ENCODE measurements around the gene MYF5.
A peak's percentile ranks its signal among the peaks of the same experiment; 100 is the strongest.

Gene MYF5

GRCh38 chr12:80707830-80708258, 8.9 kb upstream of the MYF5 start:
- no peak for DNase-seq (ENCODE audit: low read depth)

- no peak for DNase-seq (ENCODE audit: low read depth)
These were observed 8.3 kb upstream of the MYF5 start for GRCh38 chr12:80708259-80708974.

GRCh38 chr12:80708975-80709328, 7.8 kb upstream of the MYF5 start:
- DNase-seq (ENCODE audit: low read depth): no peak

GRCh38 chr12:80709811-80710726, 6.6 kb upstream of the MYF5 start:
- DNase-seq (ENCODE audit: low read depth): no peak

DNA sequence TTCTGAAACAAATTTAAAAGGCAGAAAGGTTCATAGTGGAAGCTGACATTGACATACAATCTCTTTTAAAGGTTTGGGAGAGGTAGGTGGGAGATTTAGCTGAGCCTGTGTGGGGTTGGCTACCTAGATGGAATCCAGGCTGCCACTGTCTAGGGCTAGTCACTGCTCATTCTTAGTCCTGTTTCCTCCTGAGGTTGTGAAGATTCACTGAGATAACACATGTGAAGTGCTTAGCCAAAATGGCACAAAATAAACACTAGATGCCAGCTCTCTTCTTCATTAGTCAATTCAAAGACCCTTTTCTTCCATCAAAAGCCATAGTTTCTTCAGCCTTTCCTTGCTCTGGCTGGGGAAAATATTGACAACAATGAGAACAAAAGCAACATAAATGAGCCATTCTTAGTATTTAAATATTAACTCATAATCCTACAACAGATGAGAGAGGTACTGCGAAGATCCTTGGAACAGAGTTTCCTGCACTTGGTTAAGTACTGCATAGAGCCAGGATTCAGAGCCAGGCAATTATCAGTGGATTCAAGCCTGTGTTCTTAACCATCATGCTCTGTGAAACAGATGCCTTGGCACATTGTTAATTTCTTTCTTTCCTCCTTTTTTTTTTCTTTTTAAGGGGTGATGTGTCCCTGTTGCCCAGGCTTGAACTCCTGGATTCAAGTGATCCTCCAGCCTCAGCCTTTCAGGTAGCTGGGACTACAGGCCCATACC, 5.8 kb upstream of the MYF5 start:
- DNase-seq (ENCODE audit: low read depth): no peak

GRCh38 chr12:80711866-80712265, 4.8 kb upstream of the MYF5 start:
- DNase-seq (ENCODE audit: low read depth): no peak

GRCh38 chr12:80712866-80713265, 3.8 kb upstream of the MYF5 start:
- no peak for DNase-seq (ENCODE audit: low read depth)

DNA sequence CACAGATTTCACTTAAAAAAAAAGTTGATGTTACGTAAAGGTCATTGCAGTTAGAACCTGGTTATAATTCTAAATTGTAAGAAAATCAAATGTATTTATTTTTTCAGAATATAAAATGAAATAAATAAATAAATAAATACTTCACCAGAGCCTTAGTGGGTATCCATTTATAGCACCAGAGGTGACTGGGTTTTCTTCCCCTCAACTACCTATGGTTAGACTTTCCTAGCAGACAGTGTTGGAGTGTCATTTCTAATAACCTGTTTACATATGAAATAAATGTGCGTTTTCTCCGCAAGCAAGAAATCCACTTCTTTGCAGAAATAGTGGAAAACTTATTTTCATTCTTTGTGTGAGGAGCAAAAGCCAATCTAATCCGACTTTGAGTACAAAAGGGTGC, 3.3 kb upstream of the MYF5 start:
- no peak for DNase-seq (ENCODE audit: low read depth)

DNA sequence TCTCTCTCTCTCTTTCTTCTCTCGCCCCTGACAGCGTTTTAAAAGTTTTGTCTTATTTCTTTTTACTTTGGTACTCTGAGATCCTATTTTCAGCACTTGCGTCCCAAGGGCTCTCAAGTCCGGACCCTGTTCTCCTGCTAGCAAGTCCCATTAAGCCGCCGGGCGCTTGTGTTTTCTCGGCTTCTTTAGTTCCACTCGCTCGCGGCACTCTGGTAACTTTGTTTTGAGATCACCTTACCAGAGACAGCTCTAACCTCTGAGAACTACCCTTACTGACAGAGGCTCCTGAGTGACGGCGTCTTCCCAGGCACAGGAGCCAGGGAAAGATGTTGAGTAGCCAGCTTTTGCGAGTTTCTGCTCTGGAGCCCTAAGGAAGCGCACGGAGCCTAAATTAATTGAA, 2.7 kb upstream of the MYF5 start:
- DNase-seq (ENCODE audit: low read depth): no peak

DNA sequence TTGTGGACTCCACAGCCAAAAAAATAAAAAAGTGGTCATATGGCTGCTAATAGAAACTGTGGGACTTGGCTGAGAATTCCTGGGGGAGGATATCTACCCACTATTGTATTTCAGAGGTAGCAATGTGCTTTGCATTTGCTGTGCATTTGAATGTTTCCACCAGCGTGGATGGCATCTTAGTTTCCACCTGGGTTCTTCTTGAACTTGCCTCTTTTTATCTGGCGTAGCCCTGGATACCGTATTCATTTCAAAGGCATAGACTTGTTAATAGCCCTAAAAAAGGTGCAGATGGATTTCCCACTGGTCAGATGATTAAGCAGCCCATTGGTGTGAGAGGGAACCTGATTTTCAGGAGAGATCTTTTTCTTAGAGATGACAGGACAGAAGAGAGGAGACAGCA, 1.9 kb upstream of the MYF5 start:
- DNase-seq (ENCODE audit: low read depth): no peak

- no peak for DNase-seq (ENCODE audit: low read depth)
These were observed 931 bp upstream of the MYF5 start for GRCh38 chr12:80715713-80716249.

DNA sequence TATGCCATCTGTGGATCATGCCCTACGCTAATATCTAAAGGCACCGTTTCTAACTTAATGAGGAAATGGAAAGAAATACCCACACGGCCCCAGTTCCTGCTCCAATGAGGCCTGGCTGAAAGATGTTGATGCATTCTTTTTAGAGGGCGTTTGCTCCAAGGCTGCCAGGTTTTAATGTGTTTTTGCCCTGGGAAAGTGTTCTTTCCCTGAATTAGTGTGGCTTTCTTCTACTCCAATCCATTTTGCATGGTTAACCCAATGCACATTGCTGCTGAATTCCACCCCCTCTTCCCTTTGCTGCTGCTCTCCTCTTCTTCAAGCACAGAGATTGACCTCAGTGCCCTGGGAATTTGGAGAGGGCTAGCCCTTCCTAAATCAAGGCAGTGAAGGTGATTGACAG, 1.1 kb downstream of the MYF5 start:
- no peak for DNase-seq (ENCODE audit: low read depth)

DNA sequence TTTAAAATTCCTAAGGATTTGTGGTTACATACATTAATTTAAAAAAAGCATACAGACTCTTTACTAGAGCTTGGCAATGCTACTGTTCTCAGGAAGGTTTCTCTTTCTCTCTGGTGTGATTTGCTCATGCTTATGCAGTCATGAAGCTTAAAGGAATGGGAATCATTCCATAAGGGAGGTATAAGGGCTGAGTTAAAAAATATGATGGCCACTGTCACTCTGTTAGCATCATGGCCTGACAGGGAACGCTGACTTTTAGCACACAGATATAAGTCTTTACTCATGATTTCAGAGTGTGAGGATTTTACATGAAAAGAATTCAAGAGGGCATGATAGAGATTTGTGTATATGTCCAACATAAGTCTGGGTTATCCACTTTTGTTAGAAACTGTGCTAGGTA, 3.8 kb downstream of the MYF5 start:
- DNase-seq (ENCODE audit: low read depth): no peak

- DNase-seq (ENCODE audit: low read depth): no peak
These were observed 4.6 kb downstream of the MYF5 start for GRCh38 chr12:80721326-80721725.

DNA sequence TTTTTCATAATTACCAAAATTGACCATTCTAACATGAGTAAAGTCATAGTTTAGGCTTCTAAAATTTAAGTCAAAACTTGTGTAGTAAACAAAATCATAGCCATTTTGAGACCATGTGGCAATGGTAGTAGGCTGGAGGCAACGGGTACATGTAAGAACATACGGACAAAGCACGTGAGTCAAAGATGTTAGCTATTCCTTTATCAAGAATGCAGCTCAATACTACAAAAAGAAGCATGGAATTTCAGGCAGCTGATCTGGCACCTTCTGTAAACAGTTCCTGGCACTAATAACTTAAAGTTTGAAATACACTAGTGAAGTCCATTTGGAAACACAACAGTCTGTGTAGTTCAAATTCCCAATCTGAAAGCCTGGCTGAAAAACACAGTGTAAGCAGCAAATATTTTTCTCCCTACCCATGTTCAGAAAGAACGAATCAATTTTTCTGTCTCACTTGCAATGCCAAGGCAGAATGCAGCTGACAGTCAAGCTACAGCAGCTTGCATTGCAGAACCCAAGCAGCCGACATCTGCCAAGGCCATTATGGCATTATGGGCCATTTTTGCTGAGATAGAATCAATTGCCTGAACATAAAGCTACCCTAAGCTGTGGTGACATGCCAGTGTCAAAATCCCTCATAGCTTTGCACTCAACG, 29.3 kb downstream of the MYF5 start:
- DNase-seq (ENCODE audit: low read depth): no peak

DNA sequence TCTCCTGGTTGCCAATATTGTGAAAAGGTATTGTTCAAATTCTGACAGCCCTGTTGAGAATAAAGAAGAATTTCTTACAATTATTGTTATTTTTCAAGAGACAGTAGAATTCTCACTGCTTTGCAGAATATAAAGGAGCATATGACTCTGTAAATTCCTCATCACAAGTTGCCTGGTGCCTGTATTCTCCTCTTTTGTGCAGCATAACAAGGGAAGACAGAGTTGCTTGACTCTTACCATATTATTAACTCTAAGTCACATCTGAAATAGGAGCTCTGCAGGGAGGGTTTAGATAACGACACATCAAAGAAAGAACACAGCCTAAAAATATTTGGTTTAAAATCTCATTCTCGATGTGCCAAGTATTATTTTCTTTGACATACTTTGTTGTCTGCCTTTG, 31.1 kb downstream of the MYF5 start:
- no peak for DNase-seq (ENCODE audit: low read depth)

DNA sequence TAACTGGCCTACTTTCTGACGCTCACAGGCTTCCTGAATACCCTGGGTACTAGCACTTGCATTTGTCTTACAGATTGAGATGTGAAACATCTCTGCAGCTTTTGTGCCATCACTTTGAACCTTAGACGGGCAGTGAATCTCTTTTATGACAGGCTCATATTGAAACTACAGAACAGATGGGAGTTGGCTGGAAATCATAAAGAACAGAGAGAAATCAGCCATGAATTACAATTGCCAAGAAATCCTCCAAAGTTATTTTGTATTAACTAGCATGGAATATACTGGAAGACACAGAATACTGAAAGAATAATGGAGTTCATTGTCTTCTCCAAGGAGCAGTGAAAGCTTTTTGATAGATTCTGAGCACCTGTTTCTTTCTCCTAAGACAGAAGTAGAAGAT, 32.7 kb downstream of the MYF5 start:
- DNase-seq (ENCODE audit: low read depth): no peak

DNA sequence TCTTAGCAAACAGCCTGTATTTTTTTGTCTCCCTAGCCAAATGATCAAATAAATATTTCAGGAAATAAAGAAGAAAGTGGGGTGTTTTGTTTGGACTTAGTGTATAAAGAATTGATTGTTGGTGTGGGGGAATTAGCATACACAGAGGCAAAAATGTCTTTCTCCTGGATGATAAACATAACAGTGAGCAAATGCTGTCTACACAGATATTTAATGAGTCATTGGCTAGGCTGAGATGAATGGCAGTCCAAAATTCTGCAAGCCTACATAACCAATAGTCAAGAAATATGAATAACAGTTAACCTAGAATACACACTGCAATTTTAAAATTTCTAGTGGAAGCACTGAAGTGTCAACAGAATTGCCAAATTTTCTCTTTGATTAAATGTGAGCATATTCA, 35.8 kb downstream of the MYF5 start:
- DNase-seq (ENCODE audit: low read depth): no peak

DNA sequence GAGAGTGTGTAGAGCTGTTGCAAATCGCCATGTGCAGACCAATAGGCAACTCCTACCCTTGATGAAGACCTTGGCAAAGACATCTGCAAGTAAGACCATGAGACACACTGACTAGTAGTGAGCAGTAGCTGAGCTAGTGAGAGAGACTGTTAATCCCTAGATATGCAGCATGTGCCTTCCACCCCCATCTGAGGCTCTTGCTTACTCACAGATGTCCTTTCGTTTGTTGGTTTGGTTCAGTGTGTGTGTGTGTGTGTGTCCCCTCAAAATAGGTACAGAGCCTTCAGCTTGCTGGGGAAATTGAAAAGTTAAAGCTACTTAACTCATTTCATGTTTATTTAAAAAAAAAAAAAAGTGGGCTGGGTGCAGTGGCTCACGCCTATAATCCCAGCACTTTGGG, 37.6 kb downstream of the MYF5 start:
- DNase-seq (ENCODE audit: low read depth): no peak

DNA sequence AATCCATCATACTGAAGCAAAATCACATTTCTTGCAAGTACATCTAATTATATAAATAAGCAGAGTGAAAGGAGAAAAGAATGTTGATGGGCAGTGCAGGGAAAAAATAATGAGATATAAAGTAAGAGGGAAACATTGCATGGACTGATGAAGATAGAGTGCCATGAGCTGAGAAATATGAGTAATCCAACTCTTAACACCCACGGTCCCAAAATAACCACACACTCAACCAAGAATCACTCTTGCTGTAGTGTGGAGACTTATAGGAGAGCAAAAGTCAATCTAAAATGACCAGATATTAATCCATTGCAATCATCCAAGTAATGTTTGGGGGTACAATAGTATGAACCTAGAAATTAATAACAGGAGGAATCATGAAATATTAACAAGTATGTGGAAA, 40.2 kb downstream of the MYF5 start:
- no peak for DNase-seq (ENCODE audit: low read depth)

DNA sequence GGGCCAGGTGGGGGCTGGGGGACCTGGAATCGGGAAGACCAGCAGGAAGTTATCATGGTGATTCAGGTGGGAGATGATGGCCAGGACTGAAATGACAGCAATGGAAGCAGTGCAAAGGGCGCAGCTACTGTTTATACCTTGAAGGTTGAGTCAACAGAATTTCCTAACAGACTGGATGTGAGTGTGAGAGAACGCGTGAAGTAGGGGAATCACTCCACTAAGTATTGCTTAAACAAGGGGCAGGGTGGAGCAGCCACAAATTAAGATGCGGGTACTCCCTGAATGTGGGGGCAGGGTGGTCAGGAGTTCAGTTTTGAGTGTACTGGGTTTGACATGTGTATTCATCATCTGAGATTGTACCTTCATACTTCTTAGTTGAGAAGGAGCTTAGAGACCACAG, 45.1 kb downstream of the MYF5 start:
- DNase-seq (ENCODE audit: low read depth): no peak

DNA sequence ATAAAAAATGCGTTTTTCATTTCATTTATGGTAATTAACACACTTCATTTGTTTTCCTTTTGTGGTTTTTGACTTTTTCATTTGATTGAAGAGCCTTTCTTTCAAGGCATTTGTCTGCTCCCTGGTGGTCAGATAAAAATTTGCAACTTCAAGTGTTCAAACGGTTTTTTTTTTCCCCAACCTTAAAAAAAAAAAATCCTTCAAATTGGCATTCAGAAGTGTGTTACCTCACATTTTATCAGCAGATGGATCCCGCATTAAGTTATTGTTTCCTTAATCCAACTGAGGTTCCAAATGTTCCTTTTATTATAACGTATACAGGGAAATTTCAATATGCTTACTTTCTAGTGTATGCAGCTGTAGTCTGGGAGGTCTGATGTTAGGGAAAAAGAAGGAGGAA, 47.2 kb downstream of the MYF5 start:
- DNase-seq (ENCODE audit: low read depth): peak; percentile 49
